ENCODE measurements around the gene PRR7.
A peak's percentile ranks its signal among the peaks of the same experiment; 100 is the strongest.

Gene PRR7, protein sequence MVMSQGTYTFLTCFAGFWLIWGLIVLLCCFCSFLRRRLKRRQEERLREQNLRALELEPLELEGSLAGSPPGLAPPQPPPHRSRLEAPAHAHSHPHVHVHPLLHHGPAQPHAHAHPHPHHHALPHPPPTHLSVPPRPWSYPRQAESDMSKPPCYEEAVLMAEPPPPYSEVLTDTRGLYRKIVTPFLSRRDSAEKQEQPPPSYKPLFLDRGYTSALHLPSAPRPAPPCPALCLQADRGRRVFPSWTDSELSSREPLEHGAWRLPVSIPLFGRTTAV

GRCh38 chr5:177446200-177447065 is at the start of gene PRR7:
Gene PRR7 (plus strand): TSS chr5:177446814. CDS start chr5:177455068, 8,254 bp downstream.
- DNase-seq, result peak; percentile 52
- in situ Hi-C loops (cut with HindIII; ENCODE audit: low pct_ligation_motif_present, low sequenced_read_pairs), result loop anchor here (25.0 kb wide), 1 partner anchor 134 kb away; the partner anchor contains the start of genes MXD3, PRELID1 and RAB24
- peak within 1 kb of the TSS; percentile 45 for H3K27ac ChIP-seq

DNA sequence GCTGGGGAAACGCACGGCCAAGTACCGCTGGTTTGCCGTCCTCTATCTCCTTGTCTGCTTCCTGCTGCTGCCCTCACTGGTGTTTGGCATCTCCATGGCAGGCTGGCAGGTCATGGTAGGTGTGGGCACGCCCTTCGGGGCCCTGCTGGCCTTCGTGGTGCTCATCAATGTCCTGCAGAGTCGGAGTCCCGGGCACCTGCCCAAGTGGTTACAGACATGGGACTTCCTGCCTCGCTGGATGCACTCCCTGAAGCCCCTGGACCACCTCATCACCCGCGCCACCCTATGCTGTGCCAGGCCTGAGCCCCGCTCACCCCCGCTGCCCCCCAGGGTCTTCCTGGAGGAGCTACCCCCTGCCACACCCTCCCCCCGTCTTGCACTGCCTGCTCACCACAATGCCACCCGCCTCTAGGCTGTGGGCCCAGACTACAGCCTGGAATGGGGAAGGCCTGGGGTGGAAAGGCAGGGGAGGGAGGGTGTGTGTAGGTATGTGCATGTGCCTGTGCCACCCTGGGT is 48.7 kb upstream of the PRR7 start:
- Histone ChIP-seq H3K27me3 (replicated peaks) (peaks cover 20% of the 10 kb centered on the region), H3K4me3 (ENCODE audit: low read depth, low read length) (no peak overlapping the region), H3K27ac (no peak overlapping the region), H3K36me3 (replicated peaks) (no peaks in the 10 kb centered on the region)
- TF ChIP-seq, protein P1, sequence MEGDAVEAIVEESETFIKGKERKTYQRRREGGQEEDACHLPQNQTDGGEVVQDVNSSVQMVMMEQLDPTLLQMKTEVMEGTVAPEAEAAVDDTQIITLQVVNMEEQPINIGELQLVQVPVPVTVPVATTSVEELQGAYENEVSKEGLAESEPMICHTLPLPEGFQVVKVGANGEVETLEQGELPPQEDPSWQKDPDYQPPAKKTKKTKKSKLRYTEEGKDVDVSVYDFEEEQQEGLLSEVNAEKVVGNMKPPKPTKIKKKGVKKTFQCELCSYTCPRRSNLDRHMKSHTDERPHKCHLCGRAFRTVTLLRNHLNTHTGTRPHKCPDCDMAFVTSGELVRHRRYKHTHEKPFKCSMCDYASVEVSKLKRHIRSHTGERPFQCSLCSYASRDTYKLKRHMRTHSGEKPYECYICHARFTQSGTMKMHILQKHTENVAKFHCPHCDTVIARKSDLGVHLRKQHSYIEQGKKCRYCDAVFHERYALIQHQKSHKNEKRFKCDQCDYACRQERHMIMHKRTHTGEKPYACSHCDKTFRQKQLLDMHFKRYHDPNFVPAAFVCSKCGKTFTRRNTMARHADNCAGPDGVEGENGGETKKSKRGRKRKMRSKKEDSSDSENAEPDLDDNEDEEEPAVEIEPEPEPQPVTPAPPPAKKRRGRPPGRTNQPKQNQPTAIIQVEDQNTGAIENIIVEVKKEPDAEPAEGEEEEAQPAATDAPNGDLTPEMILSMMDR (IDR thresholded peaks at IDR 0.05; ENCODE audit: low read depth, low read length, missing control alignments), result no peak
- in situ Hi-C loops (cut with HindIII; ENCODE audit: low pct_ligation_motif_present, low sequenced_read_pairs), result no loop called here
- DNase-seq, result no peak

More at GRCh38 chr5:177446200-177447065, at the start of gene PRR7:
- peaks cover 2% of the 10 kb centered on the region for H3K36me3 ChIP-seq (replicated peaks)
- TF ChIP-seq, protein P1 (IDR thresholded peaks at IDR 0.05; ENCODE audit: low read depth, low read length, missing control alignments), result peak; percentile 13
- peak within 1 kb of the TSS; percentile 65 for H3K4me3 ChIP-seq (ENCODE audit: low read depth, low read length)
- H3K27me3 ChIP-seq (replicated peaks), result no peaks in the 10 kb centered on the region

DNA sequence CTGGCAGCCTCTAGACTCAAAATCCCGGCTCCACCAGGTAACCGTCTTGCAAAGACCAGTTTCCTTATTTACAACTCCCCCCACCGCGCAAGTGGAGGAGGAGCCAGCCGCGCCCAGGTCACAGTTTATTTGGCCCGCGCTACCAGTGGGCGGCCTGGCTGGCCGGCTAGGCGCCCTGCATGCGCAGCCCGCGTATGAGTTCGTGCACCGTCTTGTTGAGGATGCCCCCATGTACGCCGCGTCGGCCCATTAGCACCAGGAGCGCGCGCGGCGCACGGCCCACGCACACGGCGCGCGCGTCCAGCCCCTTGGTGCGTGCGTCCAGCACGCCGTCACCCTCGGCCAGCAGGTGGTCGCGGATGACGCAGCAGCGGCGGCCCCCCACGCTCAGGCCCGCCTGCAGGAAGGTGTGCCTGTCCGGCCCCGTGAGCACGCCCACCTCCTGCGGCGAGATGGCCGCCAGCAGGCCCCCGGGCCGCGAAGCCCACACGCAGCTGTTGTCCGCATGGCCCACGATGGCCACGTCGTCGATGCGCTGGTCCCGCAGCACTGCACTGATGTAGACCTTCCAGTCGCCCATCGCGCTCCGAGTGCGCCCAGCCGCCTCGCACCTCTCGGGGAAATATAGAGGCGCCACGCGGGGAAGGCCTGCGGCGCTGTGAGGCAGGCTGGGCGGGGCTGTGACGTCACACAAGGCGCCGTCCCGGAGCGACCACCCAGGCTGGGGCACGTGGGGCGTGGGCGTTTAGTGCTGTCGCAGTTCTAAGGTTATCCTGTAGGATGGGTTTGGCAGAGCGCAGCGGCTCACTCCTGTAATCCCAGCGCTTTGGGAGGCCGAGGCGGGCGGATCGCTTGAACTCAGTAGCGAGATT is 46.4 kb upstream of the PRR7 start, which contains the start of gene PFN3:
Gene PFN3, minus strand, starts transcription at position 665 of the 872 bp plus-strand sequence. Its CDS starts 85 bp downstream, at position 580.
- in situ Hi-C loops (cut with HindIII; ENCODE audit: low pct_ligation_motif_present, low sequenced_read_pairs), result no loop called here
- DNase-seq, result peak; percentile 25
- Histone ChIP-seq H3K27ac (no peak within 1 kb of the TSS), H3K4me3 (ENCODE audit: low read depth, low read length) (no peak within 1 kb of the TSS), H3K27me3 (replicated peaks) (peaks cover 20% of the 10 kb centered on the region), H3K36me3 (replicated peaks) (no peaks in the 10 kb centered on the region)
- TF ChIP-seq, protein P1 (IDR thresholded peaks at IDR 0.05; ENCODE audit: low read depth, low read length, missing control alignments), result no peak

- Histone ChIP-seq H3K4me3 (ENCODE audit: low read depth, low read length) (no peak overlapping the region), H3K36me3 (replicated peaks) (no peaks in the 10 kb centered on the region), H3K27ac (no peak overlapping the region), H3K27me3 (replicated peaks) (peaks cover 20% of the 10 kb centered on the region)
- in situ Hi-C loops (cut with HindIII; ENCODE audit: low pct_ligation_motif_present, low sequenced_read_pairs), result no loop called here
- no peak for DNase-seq
- TF ChIP-seq, protein P1 (IDR thresholded peaks at IDR 0.05; ENCODE audit: low read depth, low read length, missing control alignments), result peak; percentile 70
Observed at GRCh38 chr5:177402271-177403043, 44.2 kb upstream of the PRR7 start.

Measured in brain microvascular endothelial cell (primary cell).